Stomach (tissue), 4 donors: Measurements from ENCODE around the gene IQSEC1.

Experiments
- POLR2A ChIP-seq, 4 donors: fragments of 450-650 bp; IDR thresholded peaks; one replicate each; pipeline ENCODE4 v1.6.1; 2016; ENCODE audit warnings: antibody characterized with exemption in 4 of 4, control low read depth in 2 of 4, mild to moderate bottlenecking in 1 of 4, moderate library complexity in 1 of 4
- TF ChIP-seq, protein P1 (sequence below), 7 experiments: fragments of 450-650 bp in 4 of 7; fragments of 200-600 bp in 3 of 7; sonication (generic) in 3 of 7; IDR thresholded peaks; one replicate each; pipeline ENCODE4 v1.5.1; 2016 to 2019; ENCODE audit warnings: antibody characterized with exemption in 7 of 7, control low read depth in 2 of 7, mild to moderate bottlenecking in 1 of 7

DNA sequence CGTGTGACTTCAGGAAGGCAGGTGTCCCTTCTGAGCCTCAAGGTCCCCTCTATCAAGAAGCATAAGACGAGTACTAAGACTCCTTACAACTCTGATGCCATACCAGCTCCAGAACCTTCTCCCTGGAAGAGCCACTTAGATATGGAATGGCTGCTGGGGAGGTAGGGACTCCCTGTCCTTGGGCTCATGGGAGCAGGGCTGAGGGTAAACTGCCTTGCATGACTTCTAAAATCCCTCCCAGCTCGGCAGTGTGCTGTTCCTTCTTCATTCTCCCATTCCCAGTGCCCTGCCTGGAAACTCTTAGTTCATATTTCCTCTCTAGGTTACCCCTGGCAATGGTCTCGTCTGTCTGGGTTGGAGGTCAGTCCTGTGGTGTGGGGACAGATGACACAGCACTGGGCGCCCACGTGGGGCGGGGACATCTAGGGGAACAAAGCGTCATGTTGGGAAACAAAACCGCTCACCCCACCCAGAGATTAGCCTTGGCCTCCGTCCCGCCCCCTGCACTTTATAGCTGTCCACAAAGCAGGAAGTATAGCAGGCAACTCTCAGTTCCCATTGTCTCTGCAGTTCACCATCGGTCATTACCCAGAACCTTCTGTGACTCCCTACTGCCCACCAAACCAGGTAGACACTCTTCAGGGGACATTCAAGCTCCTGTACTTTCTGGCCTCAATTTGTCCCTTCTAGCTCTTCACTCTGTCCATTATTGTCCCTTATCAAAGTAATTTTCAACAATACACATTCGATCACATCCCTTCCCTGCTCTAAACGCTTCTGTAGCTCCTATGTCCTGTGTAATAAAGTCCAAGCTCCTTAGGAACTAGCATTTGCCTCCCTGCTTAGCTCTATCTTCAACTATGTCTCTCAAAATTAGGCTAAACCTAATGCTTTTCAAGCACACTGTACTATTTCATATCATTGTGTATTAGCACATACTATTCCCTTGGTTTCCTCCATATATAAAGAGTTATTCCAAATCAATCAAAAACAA lies 73.8 kb downstream of the IQSEC1 start:
- TF ChIP-seq, protein P1, sequence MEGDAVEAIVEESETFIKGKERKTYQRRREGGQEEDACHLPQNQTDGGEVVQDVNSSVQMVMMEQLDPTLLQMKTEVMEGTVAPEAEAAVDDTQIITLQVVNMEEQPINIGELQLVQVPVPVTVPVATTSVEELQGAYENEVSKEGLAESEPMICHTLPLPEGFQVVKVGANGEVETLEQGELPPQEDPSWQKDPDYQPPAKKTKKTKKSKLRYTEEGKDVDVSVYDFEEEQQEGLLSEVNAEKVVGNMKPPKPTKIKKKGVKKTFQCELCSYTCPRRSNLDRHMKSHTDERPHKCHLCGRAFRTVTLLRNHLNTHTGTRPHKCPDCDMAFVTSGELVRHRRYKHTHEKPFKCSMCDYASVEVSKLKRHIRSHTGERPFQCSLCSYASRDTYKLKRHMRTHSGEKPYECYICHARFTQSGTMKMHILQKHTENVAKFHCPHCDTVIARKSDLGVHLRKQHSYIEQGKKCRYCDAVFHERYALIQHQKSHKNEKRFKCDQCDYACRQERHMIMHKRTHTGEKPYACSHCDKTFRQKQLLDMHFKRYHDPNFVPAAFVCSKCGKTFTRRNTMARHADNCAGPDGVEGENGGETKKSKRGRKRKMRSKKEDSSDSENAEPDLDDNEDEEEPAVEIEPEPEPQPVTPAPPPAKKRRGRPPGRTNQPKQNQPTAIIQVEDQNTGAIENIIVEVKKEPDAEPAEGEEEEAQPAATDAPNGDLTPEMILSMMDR (IDR thresholded peaks at IDR 0.05): no peak
- no peak for TF ChIP-seq POLR2A (IDR thresholded peaks at IDR 0.05)
